GM23338 (cell line): ENCODE measurements around the gene PLA2G5. TPM values are rescaled to one million over a fixed set of nuclear protein-coding genes. Genes with fewer than 3 reads are reported as not detected.
"Not testable (repeated sequence)": the region's sequence is repeated elsewhere in the genome, so short reads cannot be mapped to it uniquely, and the experiment has no call there.

ENCODE experiments used
- ATAC-seq: fragments of 200-7000 bp; cut with Tn5 transposase; 3 replicates; pipeline ENCODE4 v1.9.1; 2020
- DNase-seq: peaks from one replicate; pipeline ENCODE4 v3.0.0-alpha.2; 2015; ENCODE audit warnings: low spot score
- H2AFZ ChIP-seq: fragments of 200-600 bp; sonication (generic); 2 replicates; pipeline ENCODE4 v1.8.0; 2016; ENCODE audit warnings: antibody characterized with exemption, mild to moderate bottlenecking, moderate library complexity
- H3F3A ChIP-seq: fragments of 200-600 bp; sonication (generic); replicated peaks from 2 replicates; pipeline ENCODE4 v1.8.0; 2017; ENCODE audit warnings: antibody characterized with exemption, mixed run types, low read depth
- H3K27ac ChIP-seq: fragments of 200-600 bp; sonication (generic); 2 replicates; pipeline ENCODE4 v1.6.1; 2016; ENCODE audit warnings: low read depth
- H3K27me3 ChIP-seq: fragments of 200-600 bp; sonication (generic); 2 replicates; pipeline ENCODE4 v1.8.0; 2016; ENCODE audit warnings: mild to moderate bottlenecking, mixed run types, moderate library complexity; ENCODE audit not compliant: insufficient read depth
- H3K36me3 ChIP-seq: fragments of 200-600 bp; sonication (generic); 2 replicates; pipeline ENCODE4 v1.8.0; 2016; ENCODE audit warnings: mild to moderate bottlenecking; ENCODE audit not compliant: insufficient read depth
- H3K4me1 ChIP-seq: fragments of 200-600 bp; sonication (generic); 2 replicates; pipeline ENCODE4 v1.8.0; 2016; ENCODE audit warnings: mild to moderate bottlenecking, moderate library complexity; ENCODE audit not compliant: insufficient read depth
- H3K4me2 ChIP-seq: fragments of 200-600 bp; sonication (generic); 2 replicates; pipeline ENCODE4 v1.7.1; 2017; ENCODE audit warnings: mixed run types
- H3K4me3 ChIP-seq: fragments of 200-600 bp; sonication (generic); 2 replicates; pipeline ENCODE4 v1.6.1; 2016; ENCODE audit warnings: mixed run types
- H3K79me2 ChIP-seq: fragments of 200-600 bp; sonication (generic); replicated peaks from 2 replicates; pipeline ENCODE4 v1.8.0; 2017; ENCODE audit warnings: mild to moderate bottlenecking; ENCODE audit not compliant: insufficient read depth
- H3K9me2 ChIP-seq: fragments of 200-600 bp; sonication (generic); 2 replicates; pipeline ENCODE4 v1.8.0; 2017; ENCODE audit not compliant: insufficient read depth
- H4K20me1 ChIP-seq: fragments of 200-600 bp; sonication (generic); replicated peaks from 2 replicates; pipeline ENCODE4 v1.8.0; 2017; ENCODE audit warnings: mild to moderate bottlenecking; ENCODE audit not compliant: insufficient read depth
- H3K27ac Mint-ChIP-seq: 2 replicates; pipeline ENCODE4 v1.8.0; 2020; ENCODE audit warnings: inconsistent platforms, mild to moderate bottlenecking, moderate library complexity, mixed read lengths
- H3K27me3 Mint-ChIP-seq: 3 replicates; pipeline ENCODE4 v1.8.0; 2022; ENCODE audit warnings: low read depth, mild to moderate bottlenecking, moderate library complexity, mixed read lengths, inconsistent platforms; ENCODE audit not compliant: insufficient read depth, poor library complexity
- H3K36me3 Mint-ChIP-seq: 3 replicates; pipeline ENCODE4 v1.8.0; 2021; ENCODE audit warnings: low read depth, mild to moderate bottlenecking, inconsistent platforms, moderate library complexity, mixed read lengths
- H3K4me1 Mint-ChIP-seq: 3 replicates; pipeline ENCODE4 v1.8.0; 2020; ENCODE audit warnings: mild to moderate bottlenecking, inconsistent platforms, mixed read lengths
- H3K4me3 Mint-ChIP-seq: 3 replicates; pipeline ENCODE4 v1.8.0; 2021; ENCODE audit warnings: moderate library complexity, mild to moderate bottlenecking, inconsistent platforms, mixed read lengths
- H3K9me3 Mint-ChIP-seq: 3 replicates; pipeline ENCODE4 v1.8.0; 2020; ENCODE audit warnings: moderate library complexity, mild to moderate bottlenecking, inconsistent platforms, mixed read lengths
- CTCF ChIP-seq, 2 experiments: fragments of 200-600 bp in 1 of 2; sonication (generic) in 1 of 2; conservative IDR thresholded peaks; 2 replicates each; pipeline versions ENCODE4 v1.5.1 to v1.6.1; 2016 to 2017; ENCODE audit warnings: antibody characterized with exemption in 2 of 2, low read depth in 2 of 2, mild to moderate bottlenecking in 2 of 2, moderate library complexity in 1 of 2
- EZH2phosphoT487 ChIP-seq: fragments of 200-600 bp; sonication (generic); IDR thresholded peaks from one replicate; pipeline ENCODE4 v1.8.1; 2018; ENCODE audit warnings: antibody characterized with exemption; ENCODE audit not compliant: unreplicated experiment
- JUNB ChIP-seq: IDR thresholded peaks from one replicate; pipeline ENCODE4 v1.6.1; 2016; ENCODE audit warnings: antibody characterized with exemption; ENCODE audit not compliant: unreplicated experiment
- POLR2AphosphoS5 ChIP-seq: IDR thresholded peaks from 2 replicates; pipeline ENCODE4 v1.6.1; 2016; ENCODE audit warnings: antibody characterized with exemption, low read depth
- REST ChIP-seq: IDR thresholded peaks from one replicate; pipeline ENCODE4 v1.6.1; 2018; ENCODE audit warnings: antibody characterized with exemption; ENCODE audit not compliant: unreplicated experiment
- ZNF114 ChIP-seq: fragments of 250-450 bp; sonication (Bioruptor Pico); IDR thresholded peaks from 2 replicates; pipeline ENCODE4 v1.5.0; 2020; ENCODE audit warnings: mild to moderate bottlenecking, moderate library complexity
- ZNF331 ChIP-seq: fragments of 250-450 bp; sonication (Bioruptor Pico); IDR thresholded peaks from 2 replicates; pipeline ENCODE4 v1.5.0; 2020; ENCODE audit warnings: low read depth, mild to moderate bottlenecking, moderate library complexity
- polyA plus RNA-seq: library from polyadenylated mRNA; unstranded; fragments of >200 nt; fragmentation: Nextera tagmentation; extraction: Ambion mirVana; gene quantifications from 2 replicates; pipeline ENCODE4 v1.2.1, GENCODE V29; 2016
- total RNA-seq: library from RNA; depleted of rRNA; stranded (reverse); fragments of >200 nt; shearing (Covaris generic); gene quantifications from 2 replicates; pipeline ENCODE4 v1.2.3, GENCODE V29; 2014
- TF ChIP-seq, protein P1 (sequence below): fragments of 250-450 bp; sonication (Bioruptor Pico); IDR thresholded peaks from 2 replicates; pipeline ENCODE4 v1.5.0; 2020; ENCODE audit warnings: mild to moderate bottlenecking, moderate library complexity

PLA2G5 gene
- total and polyA plus RNA-seq, 2 experiments from 2014 or later = not detected

GRCh38 chr1:20047096-20047495, 22.9 kb upstream of the PLA2G5 start (continued):
- no peak for TF ChIP-seq REST
- TF ChIP-seq ZNF331 (CRISPR knock-in tag) = no peak
- no peak for TF ChIP-seq JUNB

DNA sequence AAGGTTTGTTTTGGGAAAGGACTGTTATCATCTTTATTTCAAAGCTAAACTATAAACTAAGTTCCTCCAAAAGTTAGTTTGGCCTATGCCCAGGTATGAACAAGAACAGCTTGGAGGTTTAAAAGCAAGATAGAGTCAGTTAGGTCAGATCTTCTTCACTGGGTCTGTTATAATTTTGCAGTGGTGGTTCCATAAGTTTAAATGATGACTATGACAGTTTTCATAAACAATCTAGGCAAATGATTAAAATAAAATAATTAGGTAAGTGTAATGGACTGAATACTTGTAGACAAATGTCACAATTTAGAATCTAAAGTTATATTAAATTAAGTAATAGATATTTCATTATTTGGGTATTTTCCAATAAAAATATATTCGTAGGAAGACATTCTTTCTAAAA, 21.4 kb upstream of the PLA2G5 start:
- Mint-ChIP-seq H3K27ac (no peak overlapping the region), H3K4me3 (no peak overlapping the region), H3K4me1 (no peaks in the 10 kb centered on the region), H3K36me3 (peaks cover 39% of the 10 kb centered on the region), H3K27me3 (peaks cover 2% of the 10 kb centered on the region), H3K9me3 (peaks cover 47% of the 10 kb centered on the region)
- Histone ChIP-seq H2AFZ (no peak overlapping the region), H3K36me3 (peaks cover 10% of the 10 kb centered on the region), H3K4me3 (no peak overlapping the region), H3K4me1 (no peaks in the 10 kb centered on the region), H3K9me2 (no peaks in the 10 kb centered on the region), H3K27me3 (no peaks in the 10 kb centered on the region), H4K20me1 (no peaks in the 10 kb centered on the region), H3K4me2 (no peak overlapping the region), H3K27ac (no peak overlapping the region), H3F3A (no peaks in the 10 kb centered on the region), H3K79me2 (no peaks in the 10 kb centered on the region)
- DNase-seq (no peak), ATAC-seq (no peak)
- TF ChIP-seq ZNF331 (CRISPR knock-in tag) (no peak), POLR2AphosphoS5 (no peak), JUNB (no peak), ZNF114 (no peak), CTCF (conservative IDR thresholded peaks at IDR 0.05; ENCODE audit: low read depth in 2 of 2) (no peak), EZH2phosphoT487 (no peak)
- TF ChIP-seq, protein P1, sequence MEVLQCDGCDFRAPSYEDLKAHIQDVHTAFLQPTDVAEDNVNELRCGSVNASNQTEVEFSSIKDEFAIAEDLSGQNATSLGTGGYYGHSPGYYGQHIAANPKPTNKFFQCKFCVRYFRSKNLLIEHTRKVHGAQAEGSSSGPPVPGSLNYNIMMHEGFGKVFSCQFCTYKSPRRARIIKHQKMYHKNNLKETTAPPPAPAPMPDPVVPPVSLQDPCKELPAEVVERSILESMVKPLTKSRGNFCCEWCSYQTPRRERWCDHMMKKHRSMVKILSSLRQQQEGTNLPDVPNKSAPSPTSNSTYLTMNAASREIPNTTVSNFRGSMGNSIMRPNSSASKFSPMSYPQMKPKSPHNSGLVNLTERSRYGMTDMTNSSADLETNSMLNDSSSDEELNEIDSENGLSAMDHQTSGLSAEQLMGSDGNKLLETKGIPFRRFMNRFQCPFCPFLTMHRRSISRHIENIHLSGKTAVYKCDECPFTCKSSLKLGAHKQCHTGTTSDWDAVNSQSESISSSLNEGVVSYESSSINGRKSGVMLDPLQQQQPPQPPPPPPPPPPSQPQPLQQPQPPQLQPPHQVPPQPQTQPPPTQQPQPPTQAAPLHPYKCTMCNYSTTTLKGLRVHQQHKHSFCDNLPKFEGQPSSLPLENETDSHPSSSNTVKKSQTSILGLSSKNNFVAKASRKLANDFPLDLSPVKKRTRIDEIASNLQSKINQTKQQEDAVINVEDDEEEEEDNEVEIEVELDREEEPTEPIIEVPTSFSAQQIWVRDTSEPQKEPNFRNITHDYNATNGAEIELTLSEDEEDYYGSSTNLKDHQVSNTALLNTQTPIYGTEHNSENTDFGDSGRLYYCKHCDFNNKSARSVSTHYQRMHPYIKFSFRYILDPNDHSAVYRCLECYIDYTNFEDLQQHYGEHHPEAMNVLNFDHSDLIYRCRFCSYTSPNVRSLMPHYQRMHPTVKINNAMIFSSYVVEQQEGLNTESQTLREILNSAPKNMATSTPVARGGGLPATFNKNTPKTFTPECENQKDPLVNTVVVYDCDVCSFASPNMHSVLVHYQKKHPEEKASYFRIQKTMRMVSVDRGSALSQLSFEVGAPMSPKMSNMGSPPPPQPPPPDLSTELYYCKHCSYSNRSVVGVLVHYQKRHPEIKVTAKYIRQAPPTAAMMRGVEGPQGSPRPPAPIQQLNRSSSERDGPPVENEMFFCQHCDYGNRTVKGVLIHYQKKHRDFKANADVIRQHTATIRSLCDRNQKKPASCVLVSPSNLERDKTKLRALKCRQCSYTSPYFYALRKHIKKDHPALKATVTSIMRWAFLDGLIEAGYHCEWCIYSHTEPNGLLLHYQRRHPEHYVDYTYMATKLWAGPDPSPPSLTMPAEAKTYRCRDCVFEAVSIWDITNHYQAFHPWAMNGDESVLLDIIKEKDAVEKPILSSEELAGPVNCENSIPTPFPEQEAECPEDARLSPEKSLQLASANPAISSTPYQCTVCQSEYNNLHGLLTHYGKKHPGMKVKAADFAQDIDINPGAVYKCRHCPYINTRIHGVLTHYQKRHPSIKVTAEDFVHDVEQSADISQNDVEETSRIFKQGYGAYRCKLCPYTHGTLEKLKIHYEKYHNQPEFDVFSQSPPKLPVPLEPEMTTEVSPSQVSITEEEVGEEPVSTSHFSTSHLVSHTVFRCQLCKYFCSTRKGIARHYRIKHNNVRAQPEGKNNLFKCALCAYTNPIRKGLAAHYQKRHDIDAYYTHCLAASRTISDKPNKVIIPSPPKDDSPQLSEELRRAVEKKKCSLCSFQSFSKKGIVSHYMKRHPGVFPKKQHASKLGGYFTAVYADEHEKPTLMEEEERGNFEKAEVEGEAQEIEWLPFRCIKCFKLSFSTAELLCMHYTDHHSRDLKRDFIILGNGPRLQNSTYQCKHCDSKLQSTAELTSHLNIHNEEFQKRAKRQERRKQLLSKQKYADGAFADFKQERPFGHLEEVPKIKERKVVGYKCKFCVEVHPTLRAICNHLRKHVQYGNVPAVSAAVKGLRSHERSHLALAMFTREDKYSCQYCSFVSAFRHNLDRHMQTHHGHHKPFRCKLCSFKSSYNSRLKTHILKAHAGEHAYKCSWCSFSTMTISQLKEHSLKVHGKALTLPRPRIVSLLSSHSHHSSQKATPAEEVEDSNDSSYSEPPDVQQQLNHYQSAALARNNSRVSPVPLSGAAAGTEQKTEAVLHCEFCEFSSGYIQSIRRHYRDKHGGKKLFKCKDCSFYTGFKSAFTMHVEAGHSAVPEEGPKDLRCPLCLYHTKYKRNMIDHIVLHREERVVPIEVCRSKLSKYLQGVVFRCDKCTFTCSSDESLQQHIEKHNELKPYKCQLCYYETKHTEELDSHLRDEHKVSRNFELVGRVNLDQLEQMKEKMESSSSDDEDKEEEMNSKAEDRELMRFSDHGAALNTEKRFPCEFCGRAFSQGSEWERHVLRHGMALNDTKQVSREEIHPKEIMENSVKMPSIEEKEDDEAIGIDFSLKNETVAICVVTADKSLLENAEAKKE (CRISPR knock-in tag) = no peak

DNA sequence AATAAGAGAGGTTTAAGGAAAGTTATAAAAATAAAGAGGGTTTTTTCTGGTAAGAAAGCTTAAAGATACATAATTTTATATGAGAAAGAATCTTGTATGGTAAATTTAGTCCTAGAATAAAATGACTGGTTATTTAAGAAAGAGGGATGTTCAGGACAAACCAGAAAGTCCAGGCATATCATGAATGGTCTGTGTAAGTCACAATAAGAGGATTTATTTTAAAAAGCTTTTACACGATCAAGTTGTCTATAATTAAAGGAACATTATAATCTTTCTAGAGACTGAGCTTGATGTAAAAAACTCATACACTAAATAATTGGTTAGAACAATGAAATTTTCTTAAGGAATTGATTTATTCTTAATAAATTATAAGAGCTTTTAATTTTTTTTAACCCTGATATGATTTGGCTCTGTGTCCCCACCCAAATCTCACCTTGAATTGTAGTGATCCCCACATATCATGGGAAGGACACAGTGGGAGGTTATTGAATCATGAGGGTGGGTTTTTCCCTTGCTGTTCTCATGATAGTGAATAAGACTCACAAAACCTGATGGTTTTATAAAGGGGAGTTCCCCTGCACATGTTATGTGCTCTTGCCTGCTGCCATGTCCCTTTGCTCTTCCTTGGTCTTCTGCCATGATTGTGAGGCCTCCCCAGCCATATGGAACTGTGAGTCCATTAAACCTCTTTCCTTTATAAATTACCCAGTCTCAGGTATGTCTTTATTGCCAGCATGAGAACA, 20.8 kb upstream of the PLA2G5 start:
- H3K4me2 ChIP-seq, H3K79me2 ChIP-seq, H3K27me3 Mint-ChIP-seq, H3K4me1 ChIP-seq, H3K4me3 ChIP-seq, H3K27me3 ChIP-seq, H2AFZ ChIP-seq, H3K9me2 ChIP-seq, ATAC-seq, H3F3A ChIP-seq, H4K20me1 ChIP-seq, H3K4me3 Mint-ChIP-seq, H3K27ac ChIP-seq, H3K4me1 Mint-ChIP-seq, H3K27ac Mint-ChIP-seq: not testable (repeated sequence)
- peaks cover 10% of the 10 kb centered on the region for H3K36me3 ChIP-seq
- DNase-seq = peak; percentile 35
- Mint-ChIP-seq H3K9me3 (peaks cover 53% of the 10 kb centered on the region), H3K36me3 (peaks cover 39% of the 10 kb centered on the region)
